Measurements from ENCODE around the gene FAM229A.

Gene FAM229A

GRCh38 chr1:32346532-32347157 is 15.6 kb downstream of the FAM229A start:
- no peak for DNase-seq
- no peak for TF ChIP-seq GATA1 (IDR thresholded peaks at IDR 0.05; ENCODE audit: low read depth, low read length)
- TF ChIP-seq POLR2A (IDR thresholded peaks at IDR 0.05; ENCODE audit: low read length), result no peak

GRCh38 chr1:32345289-32345827 is 16.9 kb downstream of the FAM229A start:
- no peak for TF ChIP-seq POLR2A (IDR thresholded peaks at IDR 0.05; ENCODE audit: low read length)
- TF ChIP-seq GATA1 (IDR thresholded peaks at IDR 0.05; ENCODE audit: low read depth, low read length), result no peak
- DNase-seq, result peak in 1 of 2 experiments; percentile 20

GRCh38 chr1:32342704-32343103 is 19.6 kb downstream of the FAM229A start:
- TF ChIP-seq GATA1 (IDR thresholded peaks at IDR 0.05; ENCODE audit: low read depth, low read length) (no peak), POLR2A (IDR thresholded peaks at IDR 0.05; ENCODE audit: low read length) (no peak)
- DNase-seq, result no peak

GRCh38 chr1:32341971-32342370 is 20.3 kb downstream of the FAM229A start:
- no peak for TF ChIP-seq POLR2A (IDR thresholded peaks at IDR 0.05; ENCODE audit: low read length)
- TF ChIP-seq GATA1 (IDR thresholded peaks at IDR 0.05; ENCODE audit: low read depth, low read length), result no peak
- no peak for DNase-seq

- TF ChIP-seq POLR2A (IDR thresholded peaks at IDR 0.05; ENCODE audit: low read length) (no peak), GATA1 (IDR thresholded peaks at IDR 0.05; ENCODE audit: low read depth, low read length) (no peak)
- DNase-seq, result no peak
Observed at GRCh38 chr1:32341186-32341757, 21.0 kb downstream of the FAM229A start.

- TF ChIP-seq GATA1 (IDR thresholded peaks at IDR 0.05; ENCODE audit: low read depth, low read length) (no peak), POLR2A (IDR thresholded peaks at IDR 0.05; ENCODE audit: low read length) (no peak)
- no peak for DNase-seq
Observed at GRCh38 chr1:32339363-32339978, 22.8 kb downstream of the FAM229A start.

- TF ChIP-seq POLR2A (IDR thresholded peaks at IDR 0.05; ENCODE audit: low read length) (no peak), GATA1 (IDR thresholded peaks at IDR 0.05; ENCODE audit: low read depth, low read length) (no peak)
- DNase-seq, result no peak
Observed at GRCh38 chr1:32338637-32339145, 23.6 kb downstream of the FAM229A start.

- DNase-seq, result no peak
- no peak for TF ChIP-seq POLR2A (IDR thresholded peaks at IDR 0.05; ENCODE audit: low read length)
- no peak for TF ChIP-seq GATA1 (IDR thresholded peaks at IDR 0.05; ENCODE audit: low read depth, low read length)
Observed at GRCh38 chr1:32337855-32338636, 24.2 kb downstream of the FAM229A start.

GRCh38 chr1:32336963-32337675 is 25.2 kb downstream of the FAM229A start:
- peak in 1 of 2 experiments; percentile 24 for DNase-seq
- no peak for TF ChIP-seq POLR2A (IDR thresholded peaks at IDR 0.05; ENCODE audit: low read length)
- TF ChIP-seq GATA1 (IDR thresholded peaks at IDR 0.05; ENCODE audit: low read depth, low read length), result no peak

GRCh38 chr1:32336591-32336932 is 25.7 kb downstream of the FAM229A start:
- DNase-seq, result peak in 1 of 2 experiments; percentile 38

GRCh38 chr1:32335790-32336590 is 26.3 kb downstream of the FAM229A start, which contains the start of gene MARCKSL1:
TSS of gene MARCKSL1 (minus strand) at chr1:32336233. CDS start at chr1:32336033, 200 bp downstream.
- peak; percentile 82 to 86 for DNase-seq
- TF ChIP-seq POLR2A (IDR thresholded peaks at IDR 0.05; ENCODE audit: low read length), result peak; percentile 40
- TF ChIP-seq GATA1 (IDR thresholded peaks at IDR 0.05; ENCODE audit: low read depth, low read length), result no peak

More at GRCh38 chr1:32336591-32336932, 25.7 kb downstream of the FAM229A start:
- TF ChIP-seq GATA1 (IDR thresholded peaks at IDR 0.05; ENCODE audit: low read depth, low read length), result no peak

- TF ChIP-seq POLR2A (IDR thresholded peaks at IDR 0.05; ENCODE audit: low read length), result no peak
- TF ChIP-seq GATA1 (IDR thresholded peaks at IDR 0.05; ENCODE audit: low read depth, low read length), result no peak
- DNase-seq, result peak in 1 of 2 experiments; percentile 46
Observed at GRCh38 chr1:32335535-32335789, 26.8 kb downstream of the FAM229A start.
